ENCODE measurements around the gene ARHGAP35. TPM values are rescaled to one million over a fixed set of nuclear protein-coding genes. Genes with fewer than 3 reads are reported as not detected.
"Not testable (repeated sequence)": the region's sequence is repeated elsewhere in the genome, so short reads cannot be mapped to it uniquely, and the experiment has no call there.

The ARHGAP35 gene
- 69.7 TPM for total RNA-seq
- long read RNA-seq, full-length matches to known transcripts: 1 of 135 reads
- long read RNA-seq, partial matches to known transcripts: 0 of 135 reads
- long read RNA-seq, other reads (novel, unspliced or antisense): 134 of 135 reads

DNA sequence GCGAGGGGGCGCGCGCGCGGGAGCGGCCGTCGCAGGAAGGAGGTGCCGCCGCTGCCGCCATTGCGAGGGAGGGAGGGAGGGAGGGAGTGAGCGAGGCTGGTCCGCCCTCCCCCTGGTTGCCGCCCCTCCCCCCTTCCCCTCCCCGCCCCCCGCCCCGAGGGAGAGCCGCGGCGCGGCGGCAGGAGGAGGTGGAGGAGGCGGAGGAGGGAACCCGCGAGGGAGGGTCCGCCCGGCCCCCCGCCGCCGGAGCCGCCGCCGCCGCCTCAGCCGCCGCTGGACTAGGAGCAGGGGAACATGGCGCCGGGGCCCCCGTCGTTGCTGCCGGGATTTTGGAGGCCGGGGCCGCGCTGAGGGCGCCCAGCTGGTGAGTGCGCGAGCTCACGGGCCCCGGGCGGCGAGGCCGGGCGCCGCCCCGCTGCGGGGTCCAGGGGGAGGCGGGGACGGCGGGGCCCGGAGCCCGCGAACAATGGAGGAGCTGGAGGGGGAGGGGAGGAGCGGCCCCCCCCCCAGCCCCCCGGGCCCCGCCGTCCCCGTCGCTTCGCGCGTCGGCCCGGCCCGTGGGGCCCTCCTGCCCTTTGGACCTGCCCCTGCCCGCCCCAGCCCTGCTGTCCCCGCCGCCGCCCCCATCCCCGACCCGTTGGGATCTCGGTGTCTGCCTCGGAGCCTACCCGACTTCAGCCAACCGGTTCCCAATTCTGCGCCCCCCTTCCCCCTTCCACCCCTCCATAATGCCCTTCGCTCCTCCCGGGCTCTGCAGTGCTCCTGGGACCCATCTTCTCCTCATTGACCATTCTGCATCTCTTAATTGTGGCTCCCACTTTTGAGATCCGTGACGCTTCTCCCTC lies at the start of gene ARHGAP35:
Gene ARHGAP35, plus strand, starts transcription at position 152 of the 845 bp plus-strand sequence. CDS start 57,679 bp downstream, outside the sequence.
- intact Hi-C loops (cut with micrococcal nuclease): no loop called here
- peak; percentile 0 for ATAC-seq
- peak; percentile 59 for DNase-seq

DNA sequence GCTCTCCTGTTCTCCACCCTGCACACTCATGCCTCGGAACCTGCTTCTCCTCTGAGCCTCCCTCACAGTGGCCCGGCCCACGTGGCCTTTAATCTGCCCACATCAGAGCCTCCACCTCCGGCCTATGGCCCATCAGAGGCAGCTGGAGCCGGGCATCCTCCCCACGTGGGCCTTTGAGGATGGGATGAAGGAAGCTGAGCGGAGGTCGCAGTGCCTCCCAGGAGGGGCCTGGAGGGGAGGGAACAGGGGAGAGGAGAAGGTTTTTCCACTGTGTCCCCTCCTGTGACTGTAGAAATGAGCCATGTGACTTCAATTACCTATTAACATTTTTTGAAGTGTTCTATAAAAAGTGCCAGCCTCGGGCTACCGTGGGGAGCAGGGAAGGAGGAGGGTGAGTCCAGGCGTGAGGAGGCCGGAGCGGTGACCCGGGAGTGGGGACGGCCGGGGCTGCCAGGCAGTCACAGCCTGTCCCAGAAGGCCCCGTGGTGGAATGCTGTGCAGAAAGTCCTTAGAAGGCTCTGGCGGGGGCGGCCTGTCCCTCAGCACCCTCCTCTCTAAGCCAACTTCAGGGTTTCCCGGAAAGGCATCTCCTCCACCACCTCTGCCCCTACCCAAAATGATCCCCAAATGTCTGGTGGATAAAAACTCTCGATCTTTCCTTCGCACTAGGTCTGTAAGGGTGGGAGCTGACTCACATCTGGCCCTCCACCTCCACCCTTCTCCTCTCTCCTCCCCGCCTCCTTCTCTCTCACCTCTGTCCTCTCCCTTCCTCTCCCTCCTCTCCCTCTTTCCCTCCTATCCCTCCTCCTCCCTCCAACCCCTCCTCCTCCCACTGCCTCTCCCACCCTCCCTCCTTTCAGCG lies 47.6 kb upstream of the ARHGAP35 start:
- ATAC-seq (peak; percentile 60), DNase-seq (no peak)
- intact Hi-C loops (cut with micrococcal nuclease): no loop called here

DNA sequence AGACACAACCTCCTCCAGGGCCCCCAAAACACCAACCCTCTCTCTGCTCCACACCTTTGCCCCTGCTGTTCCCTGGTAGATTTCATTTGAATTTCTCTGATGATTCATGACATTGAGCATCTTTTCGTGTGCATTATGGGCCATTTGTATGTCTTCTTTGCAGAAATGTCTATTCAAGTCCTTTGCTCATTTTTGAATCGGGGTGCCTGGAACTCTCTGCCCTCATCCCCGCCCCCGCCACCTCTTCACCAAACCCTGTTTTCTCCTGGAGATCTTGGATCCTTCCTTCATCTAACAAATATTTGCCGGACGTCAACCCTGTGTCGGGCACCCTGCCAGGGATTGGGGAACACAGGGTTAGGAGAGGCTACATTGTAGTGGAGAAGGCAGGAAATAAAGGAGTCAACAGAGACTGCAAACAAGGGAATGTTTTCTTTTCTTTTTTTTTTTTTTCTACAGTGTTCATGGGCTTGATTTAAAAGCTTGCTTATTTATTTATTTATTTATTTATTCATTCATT lies 46.9 kb upstream of the ARHGAP35 start:
- intact Hi-C loops (cut with micrococcal nuclease): no loop called here
- DNase-seq (peak; percentile 77), ATAC-seq (peak; percentile 78)

DNA sequence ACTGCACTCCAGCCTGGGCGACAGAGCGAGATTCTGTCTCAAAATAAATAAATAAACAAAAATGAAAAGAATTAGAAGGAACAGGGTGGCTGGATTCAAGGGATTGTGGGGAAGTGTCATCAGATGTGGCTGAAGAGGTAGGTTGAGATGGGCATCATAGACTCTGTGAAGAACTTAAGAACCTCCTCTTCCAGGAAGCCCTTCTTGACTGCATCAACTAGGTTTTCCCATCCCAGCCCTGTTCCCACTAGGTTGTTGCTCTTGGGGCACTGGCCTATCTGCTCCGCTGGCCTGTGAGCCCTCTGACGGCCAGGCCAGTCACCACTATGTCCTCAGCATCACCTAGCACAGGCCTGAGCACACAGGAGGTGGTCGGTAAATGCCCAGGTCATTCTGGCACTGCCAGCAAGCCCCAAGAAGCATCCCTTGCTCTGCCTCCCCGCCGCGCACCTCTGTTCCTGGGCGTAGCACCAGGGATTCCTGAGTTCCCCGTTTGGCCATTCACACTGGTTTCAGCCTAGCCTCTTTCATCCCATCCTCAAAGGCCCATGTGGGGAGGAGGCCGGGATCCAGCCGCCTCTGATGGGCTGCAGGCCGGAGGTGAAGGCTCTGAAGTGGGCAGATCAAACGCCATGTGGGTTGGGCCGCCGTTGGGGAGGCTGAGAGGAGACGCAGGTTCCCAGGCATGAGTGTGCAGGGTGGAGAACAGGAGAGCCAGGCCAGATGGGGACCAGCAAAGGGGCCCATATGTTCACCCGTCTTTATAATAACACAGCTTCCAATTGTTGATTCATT lies 44.8 kb upstream of the ARHGAP35 start:
- ATAC-seq (no peak), DNase-seq (no peak)
- intact Hi-C loops (cut with micrococcal nuclease): no loop called here

DNA sequence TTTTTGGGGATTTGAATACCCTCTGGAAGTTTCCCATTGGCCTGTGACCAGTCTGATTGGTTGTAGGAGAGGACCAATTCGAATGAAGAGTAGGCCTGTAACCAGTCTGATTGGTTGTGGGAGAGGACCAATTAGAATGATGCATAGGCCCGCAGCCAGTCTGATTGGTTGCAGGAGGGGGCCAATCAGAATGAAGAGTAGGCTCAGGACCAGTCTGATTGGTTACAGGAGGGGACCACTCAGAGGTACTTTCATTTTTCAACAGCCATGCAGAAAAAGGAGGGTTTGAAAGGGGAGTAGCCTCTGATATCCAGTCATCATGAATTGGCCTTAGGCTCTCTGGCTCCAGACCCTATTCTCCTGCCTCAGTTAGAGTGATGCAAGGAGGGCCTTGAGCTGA lies 42.0 kb upstream of the ARHGAP35 start:
- intact Hi-C loops (cut with micrococcal nuclease): no loop called here
- no peak for ATAC-seq
- no peak for DNase-seq

DNA sequence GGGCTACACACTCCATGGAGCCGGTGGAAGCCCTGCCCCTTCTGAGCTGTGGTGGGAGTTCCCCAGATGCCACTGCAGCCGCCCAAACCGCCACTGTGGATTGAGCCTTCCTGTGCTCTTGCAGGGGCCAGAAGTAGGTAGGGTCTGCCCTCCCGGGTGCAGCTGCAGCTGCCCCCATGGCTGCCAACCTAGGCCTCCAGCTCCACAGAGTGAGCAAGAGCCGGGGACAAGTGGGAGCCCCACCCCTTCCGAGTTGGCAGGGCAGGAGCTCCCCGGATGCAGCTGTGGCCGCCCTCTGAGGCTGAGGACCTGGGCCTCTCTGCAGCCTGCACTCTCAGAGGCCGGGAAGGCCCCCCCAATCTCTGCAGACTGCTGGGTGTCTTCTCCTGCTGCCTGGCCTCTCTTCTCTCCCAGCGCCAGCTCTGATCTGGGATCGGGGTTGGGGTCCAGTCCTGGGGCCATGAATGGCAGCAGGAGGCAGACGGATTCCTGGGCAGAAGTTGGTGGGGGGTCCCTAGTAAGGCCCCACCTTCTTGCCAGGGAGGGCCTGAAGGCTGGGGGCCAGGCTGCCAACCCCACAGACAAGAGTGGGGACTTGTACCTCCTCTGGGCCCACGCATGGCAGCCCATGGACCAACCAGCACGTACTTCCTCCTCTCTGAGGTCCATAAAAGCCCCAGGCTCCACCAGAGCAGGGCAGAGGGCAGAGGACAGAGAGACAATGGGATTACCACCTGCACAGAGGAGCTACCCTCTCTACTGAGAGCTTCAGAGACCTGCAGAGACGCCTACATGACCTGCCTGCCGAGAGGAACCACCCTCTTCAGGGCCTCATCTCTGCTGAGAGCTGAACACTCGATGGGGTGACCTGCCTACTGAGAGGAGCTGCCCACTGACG lies 39.0 kb upstream of the ARHGAP35 start:
- ATAC-seq (peak; percentile 59), DNase-seq (peak; percentile 54)
- intact Hi-C loops (cut with micrococcal nuclease): loop anchor here (10.0 kb wide), 1 partner anchor 57 kb away; no protein-coding TSS in a partner anchor

DNA sequence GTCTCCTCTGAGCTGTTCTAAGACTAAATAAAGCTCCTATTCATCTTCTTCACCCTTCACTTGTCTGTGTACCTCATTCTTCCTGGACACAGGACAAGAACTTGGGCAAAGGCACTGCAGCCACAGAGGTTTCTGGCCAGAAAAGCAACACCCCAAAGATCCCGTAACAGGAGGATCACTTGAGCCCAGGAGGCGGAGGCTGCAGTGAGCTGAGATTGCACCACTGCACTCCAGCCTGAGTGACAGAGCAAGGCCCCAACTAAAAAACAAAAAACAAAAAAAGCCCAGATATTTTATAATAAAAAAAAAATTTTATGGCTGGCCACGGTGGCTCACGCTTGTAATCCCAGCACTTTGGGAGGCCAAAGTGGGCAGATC lies 38.4 kb upstream of the ARHGAP35 start:
- intact Hi-C loops (cut with micrococcal nuclease): loop anchor here (10.0 kb wide), 1 partner anchor 58 kb away; no protein-coding TSS in a partner anchor
- ATAC-seq, DNase-seq: not testable (repeated sequence)

DNA sequence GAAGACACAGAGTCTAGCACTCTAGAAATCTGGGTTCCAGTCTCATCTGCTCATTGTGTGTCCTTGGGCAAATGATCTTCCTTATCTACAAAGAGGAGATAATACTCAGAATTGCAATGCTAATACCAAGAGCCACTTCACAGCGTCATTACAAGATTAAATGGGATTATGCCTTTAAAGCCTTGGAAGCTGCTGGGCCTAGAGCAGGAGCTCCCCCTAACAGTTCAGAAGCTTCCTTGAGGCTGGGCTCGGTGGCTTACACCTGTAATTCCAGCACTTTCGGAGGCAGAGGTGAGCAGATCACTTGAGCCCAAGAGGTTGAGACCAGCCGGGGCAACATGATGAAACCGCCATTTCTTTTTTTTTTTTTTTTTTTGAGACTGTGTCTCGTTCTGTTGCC lies 37.7 kb upstream of the ARHGAP35 start:
- intact Hi-C loops (cut with micrococcal nuclease): loop anchor here (10.0 kb wide), 1 partner anchor 58 kb away; no protein-coding TSS in a partner anchor
- DNase-seq (no peak), ATAC-seq (no peak)

DNA sequence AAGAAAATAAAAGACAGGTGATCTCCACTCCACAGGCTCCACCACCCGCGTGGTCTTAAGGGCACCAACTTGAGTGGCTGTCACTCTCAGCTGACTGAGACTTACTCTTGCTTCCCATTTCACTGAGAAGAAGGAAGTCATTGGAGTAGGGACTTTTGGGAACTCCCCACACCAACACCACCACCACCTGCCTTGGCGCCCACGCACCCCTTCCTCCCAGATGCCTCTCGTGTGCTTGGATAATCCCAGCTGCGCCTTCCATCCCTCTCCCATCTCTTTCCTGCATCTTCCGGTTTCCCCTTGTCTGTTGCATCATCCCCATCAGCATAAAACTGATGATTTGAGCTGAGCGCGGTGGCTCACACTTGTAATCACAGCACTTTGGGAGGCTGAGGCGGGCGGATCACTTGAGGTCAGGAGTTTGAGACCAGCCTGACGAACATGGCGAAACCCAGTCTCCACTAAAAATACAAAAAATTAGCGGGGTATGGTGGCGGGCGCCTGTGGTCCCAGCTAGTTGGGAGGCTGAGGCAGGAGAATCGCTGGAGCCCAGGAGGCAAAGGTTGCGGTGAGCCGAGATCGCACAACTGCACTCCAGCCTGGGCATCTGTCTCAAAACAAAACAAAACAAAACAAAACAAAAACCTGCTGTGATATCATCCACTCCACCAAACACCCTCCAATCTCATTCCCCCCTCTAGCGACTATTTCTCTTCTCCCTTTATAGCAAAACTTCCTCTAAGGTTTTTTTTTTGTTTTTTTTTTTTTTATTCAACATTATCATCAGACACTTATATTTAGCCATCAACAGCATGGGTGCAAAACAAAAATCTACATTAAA lies 35.7 kb upstream of the ARHGAP35 start:
- ATAC-seq: peak; percentile 59
- intact Hi-C loops (cut with micrococcal nuclease): loop anchor here (10.0 kb wide), 1 partner anchor 60 kb away; no protein-coding TSS in a partner anchor
- DNase-seq: no peak

DNA sequence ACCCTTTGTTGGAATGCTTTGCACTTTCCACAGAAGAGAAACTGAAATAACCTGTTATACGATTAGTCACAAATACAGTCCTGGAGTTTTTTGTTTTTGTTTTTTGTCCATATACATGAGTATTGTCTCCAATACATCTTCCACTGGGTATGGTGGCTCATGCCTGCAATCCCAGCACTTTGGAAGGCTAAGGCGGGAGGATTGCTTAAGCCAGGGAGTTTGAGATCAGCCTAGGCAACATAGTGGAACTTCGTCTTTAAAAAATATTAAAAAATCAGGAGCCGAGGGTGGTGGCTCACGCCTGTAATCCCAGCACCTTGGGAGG lies 35.1 kb upstream of the ARHGAP35 start:
- intact Hi-C loops (cut with micrococcal nuclease): loop anchor here (10.0 kb wide), 1 partner anchor 61 kb away; no protein-coding TSS in a partner anchor
- no peak for ATAC-seq
- DNase-seq: no peak

DNA sequence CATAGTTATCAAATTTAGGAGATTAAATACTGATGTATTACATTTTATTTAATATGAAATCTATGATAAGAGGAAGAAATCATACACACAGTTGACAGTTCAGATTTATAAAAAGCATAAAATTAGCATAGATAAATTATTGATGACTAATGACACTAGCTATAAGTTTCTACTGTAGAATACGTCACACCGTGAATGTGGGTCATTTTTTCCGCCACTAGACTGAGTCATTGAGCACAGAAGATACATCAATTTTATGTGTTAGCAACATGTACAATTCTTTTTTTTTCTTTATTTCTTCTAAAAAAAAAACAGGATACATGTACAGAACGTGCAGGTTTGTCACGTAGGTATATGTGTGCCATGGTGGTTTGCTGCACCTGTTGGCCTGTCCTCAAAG lies 32.3 kb upstream of the ARHGAP35 start:
- ATAC-seq: no peak
- intact Hi-C loops (cut with micrococcal nuclease): loop anchor here (10.0 kb wide), 1 partner anchor 64 kb away; no protein-coding TSS in a partner anchor
- DNase-seq: no peak

DNA sequence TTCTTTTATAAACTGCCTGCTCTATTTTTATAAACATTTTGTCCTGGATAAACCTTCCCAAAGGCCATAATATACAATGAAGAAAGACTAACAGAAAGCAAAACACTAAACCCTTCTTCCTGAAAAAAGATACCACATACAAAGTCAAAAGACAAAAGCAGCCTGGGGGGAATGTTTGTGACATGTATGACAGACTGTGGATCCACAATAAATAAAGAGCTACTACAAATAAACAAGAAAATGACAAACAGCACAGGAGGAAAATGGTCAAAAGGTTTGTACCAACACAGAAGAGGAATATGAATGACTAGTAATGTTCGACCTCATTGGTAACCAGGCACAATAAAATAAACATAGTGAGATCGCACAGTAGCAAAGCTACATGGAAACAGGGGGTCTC lies 29.9 kb upstream of the ARHGAP35 start:
- intact Hi-C loops (cut with micrococcal nuclease): no loop called here
- ATAC-seq (no peak), DNase-seq (no peak)

DNA sequence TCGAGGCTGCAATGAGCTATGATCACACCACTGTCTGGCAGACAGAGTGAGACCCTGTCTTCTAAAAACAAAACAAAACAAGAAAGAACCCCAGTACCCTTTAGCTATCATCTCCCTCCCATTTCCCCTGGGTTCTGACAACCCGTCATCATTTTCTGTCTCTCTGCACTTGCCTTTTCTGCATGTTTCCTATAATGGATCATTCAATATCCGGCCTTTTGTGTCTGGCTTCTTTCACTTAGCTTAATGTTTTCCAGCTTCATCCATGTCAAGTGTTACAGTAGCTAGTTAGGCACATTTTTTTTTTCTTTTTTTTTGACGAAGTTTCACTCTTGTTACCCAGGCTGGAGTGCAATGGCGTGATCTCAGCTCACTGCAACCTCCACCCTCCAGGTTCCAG lies 26.7 kb upstream of the ARHGAP35 start:
- intact Hi-C loops (cut with micrococcal nuclease): no loop called here
- DNase-seq (no peak), ATAC-seq (no peak)

DNA sequence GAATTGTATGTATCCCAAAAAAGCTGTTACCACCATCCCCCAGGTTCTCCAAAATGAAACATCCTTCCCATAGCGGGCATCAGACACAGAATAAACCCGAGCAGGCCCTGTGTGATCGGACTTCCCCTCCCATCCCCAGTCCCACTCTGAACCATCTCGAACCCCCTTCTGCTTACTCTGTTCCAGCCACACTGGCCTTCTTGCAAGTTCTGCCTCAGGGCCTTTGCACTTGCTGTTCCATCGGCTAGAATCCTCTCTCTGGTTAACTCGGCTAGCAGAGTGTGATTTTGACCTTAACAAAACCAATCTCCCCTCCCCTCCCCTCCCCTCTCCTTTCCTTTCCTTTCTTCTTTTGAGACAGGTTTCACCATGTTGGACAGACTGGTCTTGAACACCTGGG lies 25.8 kb upstream of the ARHGAP35 start:
- DNase-seq (no peak), ATAC-seq (no peak)
- intact Hi-C loops (cut with micrococcal nuclease): no loop called here

DNA sequence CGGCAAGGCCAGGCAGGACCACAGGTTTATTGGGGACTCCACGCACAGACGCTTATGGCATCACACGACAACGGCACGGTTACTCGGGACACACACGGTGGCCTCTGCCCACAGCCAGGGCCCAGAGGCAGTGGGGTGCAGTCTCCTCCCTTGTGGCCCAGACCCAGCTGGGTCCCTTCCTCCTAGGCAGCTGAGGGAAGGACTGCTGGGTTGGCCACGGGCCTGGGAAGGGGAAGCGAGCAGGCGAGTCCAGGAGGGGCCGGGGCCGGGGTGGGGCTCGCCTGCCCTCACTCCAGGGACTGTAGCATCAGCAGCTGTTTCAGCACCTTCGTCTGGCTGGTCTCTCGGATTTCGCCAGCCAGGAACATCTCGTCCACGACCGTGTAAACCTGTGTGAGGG lies 22.6 kb upstream of the ARHGAP35 start:
- DNase-seq: peak; percentile 41
- intact Hi-C loops (cut with micrococcal nuclease): no loop called here
- ATAC-seq: no peak

DNA sequence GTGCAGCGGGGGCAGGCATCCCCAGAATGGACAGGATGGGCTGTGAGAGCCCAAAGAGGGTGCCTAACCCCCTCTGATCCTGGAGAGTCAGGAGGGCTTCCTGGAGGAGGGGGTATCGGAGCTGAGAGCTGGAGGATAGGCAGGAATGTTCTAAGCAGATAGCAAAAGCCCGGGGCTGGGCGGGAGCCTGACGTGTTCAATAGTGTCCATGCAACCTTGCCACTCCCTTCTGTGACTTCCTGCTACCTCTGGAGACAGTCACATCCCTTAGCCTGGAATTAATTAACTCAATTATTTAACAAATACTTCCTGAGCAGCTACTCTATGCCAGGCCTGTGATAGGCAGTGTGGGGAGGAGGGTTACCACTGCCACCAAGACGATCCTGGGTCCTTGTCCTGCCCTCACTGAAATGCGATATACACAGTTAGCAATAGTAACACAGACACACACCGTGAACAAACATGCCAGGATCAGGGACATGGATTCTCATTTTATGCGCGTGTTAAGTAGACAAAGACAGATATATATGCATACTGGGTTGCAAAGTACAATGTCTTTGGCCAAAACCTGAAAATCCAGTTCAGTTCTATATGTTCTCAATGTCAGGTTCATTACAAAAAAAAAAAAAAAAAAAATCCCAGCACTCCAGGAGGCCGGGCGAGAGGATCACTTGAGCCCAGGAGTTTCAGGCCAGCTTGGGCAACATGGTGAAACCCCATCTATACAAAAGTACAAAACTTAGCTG lies 20.9 kb upstream of the ARHGAP35 start:
- ATAC-seq (no peak), DNase-seq (no peak)
- intact Hi-C loops (cut with micrococcal nuclease): loop anchor here (5.0 kb wide), 1 partner anchor 83 kb away; no protein-coding TSS in a partner anchor

Measured in left ventricle myocardium superior (tissue), 1 donor.